CD1c-positive myeloid dendritic cell (primary cell): ENCODE results near the gene CERT1.
"Not testable (repeated sequence)": the region's sequence is repeated elsewhere in the genome, so short reads cannot be mapped to it uniquely, and the experiment has no call there.

ENCODE experiments used
- DNase-seq: peaks from one replicate; pipeline ENCODE4 v3.0.0-alpha.2; 2016; ENCODE audit errors: extremely low spot score

CERT1 gene

GRCh38 chr5:75349663-75350062 is 161.8 kb downstream of the CERT1 start:
- no peak for DNase-seq

GRCh38 chr5:75348241-75348640 is 163.2 kb downstream of the CERT1 start:
- no peak for DNase-seq

- no peak for DNase-seq
Measured at GRCh38 chr5:75342836-75343235, 168.6 kb downstream of the CERT1 start.

- DNase-seq: no peak
Measured at GRCh38 chr5:75341934-75342333, 169.5 kb downstream of the CERT1 start.

- DNase-seq: no peak
Measured at GRCh38 chr5:75340714-75341478, 170.5 kb downstream of the CERT1 start.

- no peak for DNase-seq
Measured at GRCh38 chr5:75338408-75338807, 173.0 kb downstream of the CERT1 start.

- peak; percentile 38 for DNase-seq
Measured at GRCh38 chr5:75337366-75338021, 173.9 kb downstream of the CERT1 start.

GRCh38 chr5:75336615-75337336 is 174.7 kb downstream of the CERT1 start, which contains the start of gene HMGCR:
TSS of gene HMGCR (plus strand) at chr5:75337220. CDS start at chr5:75342606, 5,386 bp downstream.
- peak; percentile 99 for DNase-seq

GRCh38 chr5:75335952-75336614 is 175.3 kb downstream of the CERT1 start:
- DNase-seq: peak; percentile 85

GRCh38 chr5:75335486-75335885 is 175.9 kb downstream of the CERT1 start:
- DNase-seq: no peak

- not testable (repeated sequence) for DNase-seq
Measured at GRCh38 chr5:75334413-75334812, 177.0 kb downstream of the CERT1 start.

GRCh38 chr5:75333759-75334158 is 177.7 kb downstream of the CERT1 start:
- DNase-seq: not testable (repeated sequence)

- no peak for DNase-seq
Measured at GRCh38 chr5:75331095-75332090, 180.0 kb downstream of the CERT1 start.

GRCh38 chr5:75330404-75330803 is 181.0 kb downstream of the CERT1 start:
- DNase-seq: no peak
